Activated T-cell treated with anti-CD3 and anti-CD28 coated beads for 1 hour (primary cell): ENCODE data around the gene SAA1.
A peak's percentile ranks its signal among the peaks of the same experiment; 100 is the strongest.
"Not testable (repeated sequence)": the region's sequence is repeated elsewhere in the genome, so short reads cannot be mapped to it uniquely, and the experiment has no call there.

Source experiments
- DNase-seq: peaks from one replicate; pipeline ENCODE4 v3.0.0-alpha.2; 2020; ENCODE audit warnings: low read depth

The SAA1 gene

GRCh38 chr11:18265949-18266348 is at the start of gene SAA1:
Gene SAA1, plus strand, starts transcription at chr11:18266264. Its CDS starts 624 bp downstream, at chr11:18266888.
- DNase-seq: no peak

GRCh38 chr11:18221274-18221876 is 44.7 kb upstream of the SAA1 start:
- no peak for DNase-seq

GRCh38 chr11:18222814-18223421 is 43.1 kb upstream of the SAA1 start:
- no peak for DNase-seq

GRCh38 chr11:18223591-18224387 is 42.3 kb upstream of the SAA1 start:
- DNase-seq: no peak

- DNase-seq: no peak
Measured at GRCh38 chr11:18225913-18226312, 40.2 kb upstream of the SAA1 start.

- no peak for DNase-seq
Measured at GRCh38 chr11:18229501-18229900, 36.6 kb upstream of the SAA1 start.

GRCh38 chr11:18230859-18231258 is 35.2 kb upstream of the SAA1 start:
- DNase-seq: no peak

- no peak for DNase-seq
Measured at GRCh38 chr11:18233912-18234311, 32.2 kb upstream of the SAA1 start.

GRCh38 chr11:18235394-18236334 is 30.4 kb upstream of the SAA1 start:
- DNase-seq: no peak

GRCh38 chr11:18236664-18237356 is 29.3 kb upstream of the SAA1 start, which contains the start of gene SAA4:
Gene SAA4, minus strand, starts transcription at chr11:18236802. Its CDS starts 876 bp downstream, at chr11:18235926.
- DNase-seq: no peak

GRCh38 chr11:18239655-18240054 is 26.4 kb upstream of the SAA1 start:
- no peak for DNase-seq

- peak; percentile 33 for DNase-seq
Measured at GRCh38 chr11:18243783-18244362, 22.2 kb upstream of the SAA1 start.

- no peak for DNase-seq
Measured at GRCh38 chr11:18245396-18245795, 20.7 kb upstream of the SAA1 start.

- not testable (repeated sequence) for DNase-seq
Measured at GRCh38 chr11:18246379-18247190, 19.5 kb upstream of the SAA1 start.

- not testable (repeated sequence) for DNase-seq
Measured at GRCh38 chr11:18247191-18247581, 18.9 kb upstream of the SAA1 start.

GRCh38 chr11:18248561-18248960 is 17.5 kb upstream of the SAA1 start, which contains the start of gene SAA2:
Gene SAA2, minus strand, starts transcription at chr11:18248668. Its CDS starts 657 bp downstream, at chr11:18248011.
- no peak for DNase-seq

- DNase-seq: no peak
Measured at GRCh38 chr11:18253233-18253632, 12.8 kb upstream of the SAA1 start.

GRCh38 chr11:18253778-18254338 is 12.2 kb upstream of the SAA1 start:
- DNase-seq: no peak

- no peak for DNase-seq
Measured at GRCh38 chr11:18254781-18255361, 11.2 kb upstream of the SAA1 start.
